ENCODE data around the gene MRPL44.
"Not testable (repeated sequence)": the region's sequence is repeated elsewhere in the genome, so short reads cannot be mapped to it uniquely, and the experiment has no call there.

MRPL44 gene

DNA sequence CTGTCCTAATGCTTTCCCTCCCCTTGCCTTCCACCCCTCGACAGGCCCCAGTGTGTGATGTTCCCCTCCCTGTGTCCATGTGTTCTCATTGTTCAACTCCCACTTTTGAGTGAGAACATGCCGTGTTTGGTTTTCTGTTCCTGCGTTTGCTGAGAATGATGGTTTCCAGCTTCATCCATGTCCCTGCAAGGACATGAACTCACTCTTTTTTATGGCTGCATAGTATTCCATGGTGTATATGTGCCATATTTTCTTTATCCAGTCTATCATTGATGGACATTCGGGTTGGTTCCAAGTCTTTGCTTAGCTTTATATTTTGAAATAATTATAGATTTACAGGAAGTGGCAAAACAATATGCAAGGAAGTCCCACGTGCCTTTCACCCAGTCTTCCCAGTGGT lies 43.4 kb downstream of the MRPL44 start:
- DNase-seq (ENCODE audit: low read depth in 1 of 2, low spot score in 1 of 2) = not testable (repeated sequence)

DNA sequence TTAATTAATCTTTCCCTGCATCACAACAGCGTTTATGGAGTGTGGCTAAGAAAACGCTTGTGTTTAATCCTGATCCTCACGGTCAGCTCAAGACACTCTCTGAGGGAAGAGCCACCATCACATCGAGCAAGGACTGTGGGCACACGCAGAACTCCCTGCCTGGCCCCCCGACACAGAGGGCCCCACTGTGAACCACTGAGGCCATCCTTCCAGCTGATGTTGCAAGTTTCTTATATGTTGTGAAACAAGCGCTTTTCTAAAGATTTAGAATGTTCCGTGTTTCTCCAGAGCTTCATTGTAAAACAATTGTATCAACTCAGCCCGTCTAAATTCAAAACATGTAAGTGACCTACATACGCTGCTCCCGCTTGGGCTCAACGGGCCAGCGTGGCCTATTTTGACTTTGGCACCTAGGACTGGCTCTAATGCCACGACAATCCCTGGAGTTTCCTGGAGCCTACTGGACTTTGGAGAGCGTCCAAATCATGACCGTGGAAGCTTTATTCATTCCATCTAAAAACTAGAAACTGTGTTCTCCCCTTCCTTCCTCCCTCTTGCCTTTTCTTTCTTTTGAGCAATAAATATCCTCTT lies 46.9 kb downstream of the MRPL44 start:
- DNase-seq (ENCODE audit: low read depth in 1 of 2, low spot score in 1 of 2) = no peak

DNA sequence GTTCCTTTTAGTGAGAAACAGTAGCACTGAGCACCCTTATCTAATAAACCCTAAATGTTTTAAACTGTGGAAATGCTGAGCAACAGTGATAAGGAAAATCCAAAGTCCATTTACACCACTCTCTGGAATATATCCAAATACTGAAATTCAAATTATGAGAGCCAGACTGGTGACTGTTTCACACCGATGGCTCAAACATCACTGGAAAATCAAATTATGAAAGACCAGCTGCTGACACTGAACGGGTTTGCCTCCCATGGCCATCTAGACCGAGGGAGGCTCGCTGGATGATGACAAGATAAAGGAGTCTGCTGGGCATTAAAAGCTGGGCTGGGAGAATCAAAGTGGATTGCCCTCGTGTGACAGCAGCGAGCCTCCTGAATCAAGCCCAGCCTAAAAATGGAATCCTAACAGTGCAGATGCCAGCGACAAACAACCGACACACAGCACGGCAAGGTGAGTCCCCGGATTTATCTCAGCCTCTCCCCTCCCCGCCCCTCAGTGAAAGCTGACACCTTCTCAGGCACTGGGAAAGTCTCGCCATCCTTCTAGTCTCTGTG lies 51.5 kb downstream of the MRPL44 start:
- DNase-seq (ENCODE audit: low read depth in 1 of 2, low spot score in 1 of 2) = no peak

DNA sequence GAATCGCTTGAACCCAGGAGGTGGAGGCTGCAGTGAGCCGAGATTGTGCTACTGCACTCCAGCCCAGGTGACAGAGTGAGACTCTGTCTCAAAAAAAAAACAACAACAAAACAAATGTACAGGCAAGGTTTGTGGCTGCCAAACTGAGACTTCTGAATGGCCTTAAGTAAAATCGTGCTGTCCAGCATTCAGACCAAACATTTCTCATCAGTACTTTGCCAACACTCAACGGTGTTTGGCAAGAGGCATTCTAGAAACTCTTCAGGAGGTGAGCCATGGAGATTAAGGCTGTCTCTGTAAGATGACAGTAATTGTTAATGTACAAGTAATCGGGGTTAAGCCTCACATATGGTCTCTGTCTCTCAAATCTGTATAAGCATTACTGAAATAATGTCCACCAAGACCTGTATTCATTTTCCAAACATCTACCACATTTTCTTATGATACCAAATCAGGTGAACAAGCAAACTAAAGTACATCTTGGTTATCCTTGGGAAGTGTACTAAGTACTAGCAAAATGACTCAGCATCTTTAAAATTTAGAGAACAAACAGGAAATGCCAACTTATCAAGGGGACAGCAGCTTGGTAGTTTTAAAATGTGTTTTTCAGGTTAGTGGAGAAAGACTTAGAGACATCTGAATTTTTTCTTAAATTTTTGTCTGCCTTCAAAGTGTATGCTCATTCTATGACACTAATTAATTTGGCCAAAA lies 52.5 kb downstream of the MRPL44 start:
- DNase-seq (ENCODE audit: low read depth in 1 of 2, low spot score in 1 of 2) = no peak

DNA sequence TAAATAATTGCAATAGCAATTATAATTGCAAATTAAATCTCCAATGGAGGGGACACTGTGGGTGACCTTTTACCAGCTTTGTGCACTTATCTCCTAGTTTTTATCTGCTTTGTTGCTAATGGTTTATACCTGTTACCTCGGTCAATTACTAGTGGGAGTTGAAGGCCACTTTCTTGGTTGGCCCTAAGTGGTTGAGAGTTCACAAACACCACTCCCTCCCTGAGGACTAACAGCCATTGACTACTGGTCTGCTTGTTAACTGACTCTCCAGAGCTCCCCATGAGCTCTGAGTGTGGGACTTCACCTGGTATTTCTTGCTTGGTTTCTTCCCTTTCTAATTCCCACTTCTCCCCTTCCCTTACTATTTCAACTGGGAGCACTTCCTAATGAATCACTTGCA lies 54.6 kb downstream of the MRPL44 start:
- DNase-seq (ENCODE audit: low read depth in 1 of 2, low spot score in 1 of 2) = no peak

DNA sequence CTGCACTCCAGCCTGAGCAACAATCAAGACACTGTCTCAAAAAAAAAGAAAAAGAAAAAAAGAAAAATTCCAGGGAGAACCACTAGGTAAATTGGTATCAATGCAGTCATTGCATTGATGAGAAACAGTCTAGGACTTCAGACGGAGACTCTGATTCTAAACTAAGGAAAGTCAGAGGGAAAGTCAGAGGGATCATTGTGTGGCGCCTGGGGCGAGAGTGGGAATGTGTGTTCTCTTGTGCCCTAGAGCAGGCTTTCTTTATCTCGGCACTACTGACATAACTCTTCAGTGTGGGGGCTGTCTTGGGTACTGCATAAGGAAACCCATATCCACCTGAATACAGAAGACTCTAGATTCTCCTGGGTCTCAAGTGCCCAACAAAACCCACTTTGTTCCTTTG lies 57.1 kb downstream of the MRPL44 start:
- no peak for DNase-seq (ENCODE audit: low read depth in 1 of 2, low spot score in 1 of 2)

DNA sequence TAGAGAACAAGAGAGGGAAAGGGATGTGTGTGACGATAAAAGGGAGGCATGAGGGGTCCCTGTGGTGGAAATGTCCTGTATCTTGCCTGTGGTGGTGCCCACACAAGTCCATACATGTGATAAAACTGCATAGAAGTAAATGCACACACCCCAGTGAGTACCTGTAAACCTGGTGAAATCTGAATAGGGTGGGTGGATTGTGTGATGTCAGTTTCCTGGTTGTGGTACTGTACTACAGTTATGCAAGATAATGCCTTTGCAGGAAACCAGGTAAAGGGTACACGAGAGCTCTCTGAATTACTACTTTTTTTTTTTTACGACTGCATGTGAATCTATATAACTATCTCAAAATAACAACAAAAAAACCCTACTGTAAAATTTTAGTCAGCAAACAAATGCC lies 59.7 kb downstream of the MRPL44 start:
- DNase-seq (ENCODE audit: low read depth in 1 of 2, low spot score in 1 of 2) = no peak
